Neural cell (in vitro differentiated cells): ENCODE results near the gene PHF2. TPM values are rescaled to one million over a fixed set of nuclear protein-coding genes. Genes with fewer than 3 reads are reported as not detected.

Experiments
- H2AFZ ChIP-seq: fragments of 200-600, 300-800 bp; sonication (generic), shearing (Covaris generic); 2 replicates; pipeline ENCODE4 v1.6.0; 2014; ENCODE audit warnings: low read depth, mild to moderate bottlenecking, antibody characterized with exemption, low read length, moderate library complexity
- H3F3A ChIP-seq: fragments of 200-600 bp; shearing (Covaris generic); 2 replicates; pipeline ENCODE4 v1.6.1; 2016; ENCODE audit warnings: mild to moderate bottlenecking, moderate library complexity, mixed read lengths, antibody characterized with exemption, low read length; ENCODE audit not compliant: insufficient read depth, poor library complexity, severe bottlenecking
- H3K27ac ChIP-seq: fragments of 200-600, 300-800 bp; sonication (generic), shearing (Covaris generic); 2 replicates; pipeline ENCODE4 v1.5.1; 2014; ENCODE audit warnings: mild to moderate bottlenecking, low read length, moderate library complexity
- H3K27me3 ChIP-seq: fragments of 300-800, 200-600 bp; sonication (generic), shearing (Covaris generic); 2 replicates; pipeline ENCODE4 v1.6.0; 2014; ENCODE audit warnings: mild to moderate bottlenecking, low read depth, low read length, moderate library complexity; ENCODE audit not compliant: insufficient read depth
- H3K36me3 ChIP-seq: fragments of 300-800, 200-600 bp; sonication (generic), shearing (Covaris generic); 2 replicates; pipeline ENCODE4 v1.5.1; 2014; ENCODE audit warnings: mild to moderate bottlenecking, antibody characterized with exemption, low read length, moderate library complexity; ENCODE audit not compliant: insufficient read depth
- H3K4me2 ChIP-seq: fragments of 300-800, 200-600 bp; sonication (generic), shearing (Covaris generic); 2 replicates; pipeline ENCODE4 v1.6.0; 2014; ENCODE audit warnings: mild to moderate bottlenecking, low read length
- H3K4me3 ChIP-seq: fragments of 300-800, 200-600 bp; sonication (generic), shearing (Covaris generic); 2 replicates; pipeline ENCODE4 v1.5.1; 2014; ENCODE audit warnings: mild to moderate bottlenecking, low read length, moderate library complexity
- H3K79me2 ChIP-seq: fragments of 200-600 bp; shearing (Covaris generic); replicated peaks from 2 replicates; pipeline ENCODE4 v1.6.0; 2014; ENCODE audit warnings: mild to moderate bottlenecking, low read length, moderate library complexity; ENCODE audit not compliant: insufficient read depth
- H3K9ac ChIP-seq: fragments of 300-800, 200-600 bp; sonication (generic), shearing (Covaris generic); 2 replicates; pipeline ENCODE4 v1.6.1; 2016; ENCODE audit warnings: mild to moderate bottlenecking, low read length, mixed read lengths
- H3K9me2 ChIP-seq: fragments of 200-600 bp; shearing (Covaris generic); 2 replicates; pipeline ENCODE4 v1.6.1; 2016; ENCODE audit warnings: mild to moderate bottlenecking, low read length, mixed read lengths; ENCODE audit not compliant: insufficient read depth
- H3K9me3 ChIP-seq: fragments of 200-600, 300-800 bp; sonication (generic), shearing (Covaris generic); 2 replicates; pipeline ENCODE4 v1.6.1; 2016; ENCODE audit warnings: mild to moderate bottlenecking, mixed run types, low read length, moderate library complexity, mixed read lengths
- H4K20me1 ChIP-seq: fragments of 200-600 bp; shearing (Covaris generic); 2 replicates; pipeline ENCODE4 v1.6.1; 2016; ENCODE audit warnings: mild to moderate bottlenecking, mixed run types; ENCODE audit not compliant: insufficient read depth
- EP300 ChIP-seq: fragments of 450-650 bp; conservative IDR thresholded peaks from 2 replicates; pipeline ENCODE4 v1.6.1; 2014; ENCODE audit warnings: antibody characterized with exemption, mild to moderate bottlenecking, moderate library complexity; ENCODE audit not compliant: poor library complexity, severe bottlenecking
- EZH2 ChIP-seq: fragments of 200-600, 300-800 bp; shearing (Covaris generic), sonication (generic); IDR thresholded peaks from 2 replicates; pipeline ENCODE4 v1.6.1; 2014; ENCODE audit warnings: antibody characterized with exemption, low read length, borderline replicate concordance, mild to moderate bottlenecking; ENCODE audit not compliant: insufficient read depth, poor library complexity, severe bottlenecking
- MXI1 ChIP-seq: fragments of 450-650 bp; conservative IDR thresholded peaks from 2 replicates; pipeline ENCODE4 v1.6.1; 2014; ENCODE audit warnings: antibody characterized with exemption, mild to moderate bottlenecking; ENCODE audit not compliant: poor library complexity, severe bottlenecking
- POLR2AphosphoS5 ChIP-seq: IDR thresholded peaks from 2 replicates; pipeline ENCODE4 v1.6.1; 2012
- RAD21 ChIP-seq: fragments of 450-650 bp; conservative IDR thresholded peaks from 2 replicates; pipeline ENCODE4 v1.6.1; 2014; ENCODE audit warnings: antibody characterized with exemption, mild to moderate bottlenecking, moderate library complexity
- SMC3 ChIP-seq: fragments of 450-650 bp; conservative IDR thresholded peaks from 2 replicates; pipeline ENCODE4 v1.6.1; 2014; ENCODE audit warnings: antibody characterized with exemption, mild to moderate bottlenecking, moderate library complexity; ENCODE audit not compliant: poor library complexity
- TAF1 ChIP-seq: IDR thresholded peaks from 2 replicates; pipeline ENCODE4 v1.6.1; 2012; ENCODE audit warnings: low read depth
- polyA plus RNA-seq: library from polyadenylated mRNA; depleted of rRNA; stranded (reverse); fragments of >200 nt; gene quantifications from 2 replicates; pipeline ENCODE4 v1.2.3, GENCODE V29; 2014
- TF ChIP-seq, protein P1 (sequence below): fragments of 450-650 bp; IDR thresholded peaks from 2 replicates; pipeline ENCODE4 v1.5.1; 2014; ENCODE audit warnings: antibody characterized with exemption, mild to moderate bottlenecking, moderate library complexity; ENCODE audit not compliant: poor library complexity, severe bottlenecking
- TF ChIP-seq, protein P2 (sequence below): IDR thresholded peaks from 2 replicates; pipeline ENCODE4 v1.6.1; 2012; ENCODE audit warnings: borderline replicate concordance

The PHF2 gene
- polyA plus RNA-seq, 1 donor from 2014 or later: 42.4 TPM

DNA sequence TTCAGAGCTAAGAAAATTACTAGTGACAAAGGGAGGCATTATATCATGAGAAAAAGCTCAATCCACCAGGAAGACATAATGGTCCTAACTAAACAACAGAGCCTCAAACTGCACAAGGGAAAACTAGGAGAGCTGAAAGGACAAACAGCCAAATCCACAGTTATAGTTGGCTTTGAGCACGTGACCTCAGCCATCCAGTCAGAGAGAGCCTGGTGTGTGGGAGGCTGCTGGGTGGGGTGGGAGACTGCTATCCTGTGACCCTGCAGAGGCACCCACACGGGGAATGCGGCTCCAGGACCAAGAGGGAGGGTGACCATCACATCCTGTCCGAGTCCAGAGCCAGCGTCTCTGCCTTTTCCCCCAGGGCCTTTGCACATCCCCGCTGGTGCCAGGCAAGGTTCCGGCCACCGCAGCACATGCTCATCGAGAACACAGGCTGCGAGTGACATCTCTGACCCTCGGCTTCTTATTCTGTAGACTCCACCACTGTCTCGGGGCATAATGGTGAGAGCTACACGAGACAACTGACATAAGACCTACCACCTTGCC lies 145.1 kb downstream of the PHF2 start:
- no peak overlapping the region for H3K9ac ChIP-seq
- TF ChIP-seq, protein P1, sequence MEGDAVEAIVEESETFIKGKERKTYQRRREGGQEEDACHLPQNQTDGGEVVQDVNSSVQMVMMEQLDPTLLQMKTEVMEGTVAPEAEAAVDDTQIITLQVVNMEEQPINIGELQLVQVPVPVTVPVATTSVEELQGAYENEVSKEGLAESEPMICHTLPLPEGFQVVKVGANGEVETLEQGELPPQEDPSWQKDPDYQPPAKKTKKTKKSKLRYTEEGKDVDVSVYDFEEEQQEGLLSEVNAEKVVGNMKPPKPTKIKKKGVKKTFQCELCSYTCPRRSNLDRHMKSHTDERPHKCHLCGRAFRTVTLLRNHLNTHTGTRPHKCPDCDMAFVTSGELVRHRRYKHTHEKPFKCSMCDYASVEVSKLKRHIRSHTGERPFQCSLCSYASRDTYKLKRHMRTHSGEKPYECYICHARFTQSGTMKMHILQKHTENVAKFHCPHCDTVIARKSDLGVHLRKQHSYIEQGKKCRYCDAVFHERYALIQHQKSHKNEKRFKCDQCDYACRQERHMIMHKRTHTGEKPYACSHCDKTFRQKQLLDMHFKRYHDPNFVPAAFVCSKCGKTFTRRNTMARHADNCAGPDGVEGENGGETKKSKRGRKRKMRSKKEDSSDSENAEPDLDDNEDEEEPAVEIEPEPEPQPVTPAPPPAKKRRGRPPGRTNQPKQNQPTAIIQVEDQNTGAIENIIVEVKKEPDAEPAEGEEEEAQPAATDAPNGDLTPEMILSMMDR: no peak
- TF ChIP-seq SMC3: no peak
- no peak overlapping the region for H3K4me3 ChIP-seq
- no peaks in the 10 kb centered on the region for H3K27me3 ChIP-seq
- no peaks in the 10 kb centered on the region for H3K9me3 ChIP-seq
- H3K79me2 ChIP-seq: no peaks in the 10 kb centered on the region
- H3K9me2 ChIP-seq: no peaks in the 10 kb centered on the region
- no peaks in the 10 kb centered on the region for H3F3A ChIP-seq
- no peak overlapping the region for H3K27ac ChIP-seq
- H2AFZ ChIP-seq: no peak overlapping the region
- H3K4me2 ChIP-seq: no peak overlapping the region
- no peaks in the 10 kb centered on the region for H4K20me1 ChIP-seq
- no peaks in the 10 kb centered on the region for H3K36me3 ChIP-seq

DNA sequence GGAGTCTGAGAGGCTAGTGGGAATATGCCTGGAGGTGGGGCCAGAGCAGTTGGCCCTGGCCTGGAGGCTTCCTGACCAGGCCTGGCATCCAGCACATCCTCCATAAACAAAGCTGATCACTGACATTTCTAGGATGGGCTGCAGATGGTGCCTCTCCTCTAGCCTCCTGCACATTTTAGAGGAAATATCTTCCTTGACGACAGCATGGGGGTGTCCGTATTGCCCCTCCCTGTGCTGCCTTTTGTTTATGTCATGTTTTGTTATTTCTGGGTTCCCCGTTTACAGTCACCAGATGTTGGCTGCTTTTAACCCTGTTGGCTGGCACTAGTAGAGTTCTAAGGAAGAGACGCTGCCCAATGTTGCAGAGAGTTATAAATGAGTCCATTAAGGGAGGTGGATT lies 148.5 kb downstream of the PHF2 start:
- no peaks in the 10 kb centered on the region for H3K79me2 ChIP-seq
- TF ChIP-seq SMC3: no peak
- TF ChIP-seq POLR2AphosphoS5: no peak
- TF ChIP-seq, protein P2, sequence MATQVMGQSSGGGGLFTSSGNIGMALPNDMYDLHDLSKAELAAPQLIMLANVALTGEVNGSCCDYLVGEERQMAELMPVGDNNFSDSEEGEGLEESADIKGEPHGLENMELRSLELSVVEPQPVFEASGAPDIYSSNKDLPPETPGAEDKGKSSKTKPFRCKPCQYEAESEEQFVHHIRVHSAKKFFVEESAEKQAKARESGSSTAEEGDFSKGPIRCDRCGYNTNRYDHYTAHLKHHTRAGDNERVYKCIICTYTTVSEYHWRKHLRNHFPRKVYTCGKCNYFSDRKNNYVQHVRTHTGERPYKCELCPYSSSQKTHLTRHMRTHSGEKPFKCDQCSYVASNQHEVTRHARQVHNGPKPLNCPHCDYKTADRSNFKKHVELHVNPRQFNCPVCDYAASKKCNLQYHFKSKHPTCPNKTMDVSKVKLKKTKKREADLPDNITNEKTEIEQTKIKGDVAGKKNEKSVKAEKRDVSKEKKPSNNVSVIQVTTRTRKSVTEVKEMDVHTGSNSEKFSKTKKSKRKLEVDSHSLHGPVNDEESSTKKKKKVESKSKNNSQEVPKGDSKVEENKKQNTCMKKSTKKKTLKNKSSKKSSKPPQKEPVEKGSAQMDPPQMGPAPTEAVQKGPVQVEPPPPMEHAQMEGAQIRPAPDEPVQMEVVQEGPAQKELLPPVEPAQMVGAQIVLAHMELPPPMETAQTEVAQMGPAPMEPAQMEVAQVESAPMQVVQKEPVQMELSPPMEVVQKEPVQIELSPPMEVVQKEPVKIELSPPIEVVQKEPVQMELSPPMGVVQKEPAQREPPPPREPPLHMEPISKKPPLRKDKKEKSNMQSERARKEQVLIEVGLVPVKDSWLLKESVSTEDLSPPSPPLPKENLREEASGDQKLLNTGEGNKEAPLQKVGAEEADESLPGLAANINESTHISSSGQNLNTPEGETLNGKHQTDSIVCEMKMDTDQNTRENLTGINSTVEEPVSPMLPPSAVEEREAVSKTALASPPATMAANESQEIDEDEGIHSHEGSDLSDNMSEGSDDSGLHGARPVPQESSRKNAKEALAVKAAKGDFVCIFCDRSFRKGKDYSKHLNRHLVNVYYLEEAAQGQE: no peak
- TF ChIP-seq RAD21: no peak
- no peak for TF ChIP-seq MXI1
- no peak for TF ChIP-seq EZH2
- no peak for TF ChIP-seq EP300
- TF ChIP-seq, protein P1: no peak
- TF ChIP-seq TAF1: no peak
- no peak overlapping the region for H3K4me3 ChIP-seq
- no peaks in the 10 kb centered on the region for H3K9me2 ChIP-seq
- H4K20me1 ChIP-seq: no peaks in the 10 kb centered on the region
- no peak overlapping the region for H3K4me2 ChIP-seq
- no peaks in the 10 kb centered on the region for H3F3A ChIP-seq
- H3K27me3 ChIP-seq: no peaks in the 10 kb centered on the region
- H2AFZ ChIP-seq: no peak overlapping the region
- no peaks in the 10 kb centered on the region for H3K9me3 ChIP-seq
- H3K9ac ChIP-seq: no peak overlapping the region
- no peak overlapping the region for H3K27ac ChIP-seq
- H3K36me3 ChIP-seq: no peaks in the 10 kb centered on the region
